AG20443 (cell line): ENCODE results near the gene LMNB1.
"Not testable (repeated sequence)": the region's sequence is repeated elsewhere in the genome, so short reads cannot be mapped to it uniquely, and the experiment has no call there.

Source experiments
- DNase-seq: peaks from one replicate; pipeline ENCODE4 v3.0.0; 2012; ENCODE audit warnings: low spot score, mixed read lengths

LMNB1 gene

GRCh38 chr5:126776499-126777256 is at the start of gene LMNB1:
LMNB1 (plus strand) TSS chr5:126777136; CDS start chr5:126777509, 373 bp downstream.
- peak; percentile 97 for DNase-seq

GRCh38 chr5:126732716-126733115 is 44.2 kb upstream of the LMNB1 start:
- no peak for DNase-seq

- DNase-seq: not testable (repeated sequence)
These were observed 42.4 kb upstream of the LMNB1 start for GRCh38 chr5:126734573-126734972.

GRCh38 chr5:126736141-126736540 is 40.8 kb upstream of the LMNB1 start:
- no peak for DNase-seq

- no peak for DNase-seq
These were observed 35.6 kb upstream of the LMNB1 start for GRCh38 chr5:126741361-126741760.

GRCh38 chr5:126742425-126742824 is 34.5 kb upstream of the LMNB1 start:
- DNase-seq: no peak

GRCh38 chr5:126744836-126745235 is 32.1 kb upstream of the LMNB1 start:
- no peak for DNase-seq

- no peak for DNase-seq
These were observed 31.5 kb upstream of the LMNB1 start for GRCh38 chr5:126745259-126745992.

GRCh38 chr5:126746290-126746689 is 30.6 kb upstream of the LMNB1 start:
- no peak for DNase-seq

GRCh38 chr5:126752081-126752785 is 24.7 kb upstream of the LMNB1 start:
- no peak for DNase-seq

GRCh38 chr5:126753227-126753626 is 23.7 kb upstream of the LMNB1 start:
- DNase-seq: no peak

- DNase-seq: no peak
These were observed 22.3 kb upstream of the LMNB1 start for GRCh38 chr5:126754609-126755008.

GRCh38 chr5:126755593-126755992 is 21.3 kb upstream of the LMNB1 start:
- DNase-seq: no peak

- DNase-seq: no peak
These were observed 19.1 kb upstream of the LMNB1 start for GRCh38 chr5:126757713-126758357.

GRCh38 chr5:126763371-126763770 is 13.6 kb upstream of the LMNB1 start:
- no peak for DNase-seq

- no peak for DNase-seq
These were observed 7.2 kb upstream of the LMNB1 start for GRCh38 chr5:126769703-126770102.

GRCh38 chr5:126773536-126773935 is 3.4 kb upstream of the LMNB1 start:
- not testable (repeated sequence) for DNase-seq

- DNase-seq: not testable (repeated sequence)
These were observed 2.3 kb upstream of the LMNB1 start for GRCh38 chr5:126774595-126774994.

- DNase-seq: peak; percentile 55
These were observed 480 bp downstream of the LMNB1 start for GRCh38 chr5:126777257-126777974.

GRCh38 chr5:126777975-126778674 is 1.2 kb downstream of the LMNB1 start:
- peak; percentile 90 for DNase-seq
